WTC11 (cell line): ENCODE measurements around the gene CRYBG3. TPM values are rescaled to one million over a fixed set of nuclear protein-coding genes. Genes with fewer than 3 reads are reported as not detected.

Experiments
- ATF1 ChIP-seq: sonication (generic); formaldehyde crosslinking; IDR thresholded peaks from 2 replicates; pipeline ENCODE4 v1.8.1; 2023; ENCODE audit warnings: mild to moderate bottlenecking, moderate library complexity, missing genetic modification reagents
- CREB1 ChIP-seq: sonication (generic); formaldehyde crosslinking; IDR thresholded peaks from 2 replicates; pipeline ENCODE4 v1.8.0; 2023; ENCODE audit warnings: mild to moderate bottlenecking, missing genetic modification reagents
- ELF4 ChIP-seq: sonication (generic); formaldehyde crosslinking; IDR thresholded peaks from 2 replicates; pipeline ENCODE4 v1.8.1; 2022; ENCODE audit warnings: low read depth, mild to moderate bottlenecking, moderate library complexity, missing genetic modification reagents
- FOXK1 ChIP-seq: sonication (generic); formaldehyde crosslinking; IDR thresholded peaks from 2 replicates; pipeline ENCODE4 v1.8.0; 2022; ENCODE audit warnings: mild to moderate bottlenecking, moderate library complexity, missing genetic modification reagents
- JUN ChIP-seq: sonication (generic); formaldehyde crosslinking; IDR thresholded peaks from 2 replicates; pipeline ENCODE4 v1.8.0; 2023; ENCODE audit warnings: mild to moderate bottlenecking, missing genetic modification reagents
- NFYB ChIP-seq: sonication (generic); formaldehyde crosslinking; conservative IDR thresholded peaks from 2 replicates; pipeline ENCODE4 v1.8.0; 2022; ENCODE audit warnings: low read depth, missing genetic modification reagents
- NR1H2 ChIP-seq: sonication (generic); formaldehyde crosslinking; IDR thresholded peaks from 2 replicates; pipeline ENCODE4 v1.9.0; 2021; ENCODE audit warnings: mild to moderate bottlenecking, moderate library complexity, missing genetic modification reagents
- NR2C2 ChIP-seq: sonication (generic); formaldehyde crosslinking; IDR thresholded peaks from 2 replicates; pipeline ENCODE4 v1.8.0; 2022; ENCODE audit warnings: mild to moderate bottlenecking, missing genetic modification reagents
- OVOL2 ChIP-seq: fragments of 250-450 bp; sonication (Bioruptor Pico); IDR thresholded peaks from 2 replicates; pipeline ENCODE4 v1.9.0; 2021; ENCODE audit warnings: mild to moderate bottlenecking, borderline replicate concordance
- PRRX2 ChIP-seq: fragments of 250-450 bp; sonication (Bioruptor Pico); IDR thresholded peaks from 2 replicates; pipeline ENCODE4 v1.8.0; 2021; ENCODE audit warnings: mild to moderate bottlenecking
- SMAD3 ChIP-seq: sonication (generic); formaldehyde crosslinking; IDR thresholded peaks from 2 replicates; pipeline ENCODE4 v1.8.0; 2022; ENCODE audit warnings: missing genetic modification reagents, mild to moderate bottlenecking, borderline replicate concordance
- SOX15 ChIP-seq: fragments of 250-450 bp; sonication (Bioruptor Pico); IDR thresholded peaks from 2 replicates; pipeline ENCODE4 v1.9.0; 2021; ENCODE audit warnings: mild to moderate bottlenecking
- TEAD4 ChIP-seq: sonication (generic); formaldehyde crosslinking; IDR thresholded peaks from 2 replicates; pipeline ENCODE4 v1.8.0; 2022; ENCODE audit warnings: mild to moderate bottlenecking, missing genetic modification reagents
- TP53 ChIP-seq: sonication (generic); formaldehyde crosslinking; IDR thresholded peaks from 2 replicates; pipeline ENCODE4 v1.8.1; 2023; ENCODE audit warnings: mild to moderate bottlenecking, missing genetic modification reagents
- total RNA-seq: library from RNA; stranded (reverse); gene quantifications from 3 replicates; pipeline ENCODE4 v1.2.3, GENCODE V29; 2021
- TF ChIP-seq, protein P1 (sequence below): sonication (generic); formaldehyde crosslinking; IDR thresholded peaks from 2 replicates; pipeline ENCODE4 v1.8.0; 2022; ENCODE audit warnings: mild to moderate bottlenecking, missing genetic modification reagents
- TF ChIP-seq, protein P2 (sequence below): fragments of 200-600 bp; IDR thresholded peaks from 2 replicates; pipeline ENCODE4 v1.8.0; 2022; ENCODE audit warnings: antibody characterized with exemption
- TF ChIP-seq, protein P3 (sequence below): sonication (generic); formaldehyde crosslinking; IDR thresholded peaks from 2 replicates; pipeline ENCODE4 v1.8.1; 2023; ENCODE audit warnings: mild to moderate bottlenecking, missing genetic modification reagents, moderate library complexity
- TF ChIP-seq, protein P4 (sequence below): sonication (generic); formaldehyde crosslinking; IDR thresholded peaks from 2 replicates; pipeline ENCODE4 v1.8.1; 2022; ENCODE audit warnings: low read depth, mild to moderate bottlenecking, moderate library complexity, missing genetic modification reagents, borderline replicate concordance
- TF ChIP-seq, protein P5 (sequence below): sonication (generic); formaldehyde crosslinking; IDR thresholded peaks from 2 replicates; pipeline ENCODE4 v1.8.0; 2023; ENCODE audit warnings: mild to moderate bottlenecking, missing genetic modification reagents
- TF ChIP-seq, protein P6 (sequence below): fragments of 250-450 bp; sonication (Bioruptor Pico); IDR thresholded peaks from 2 replicates; pipeline ENCODE4 v1.9.0; 2021; ENCODE audit warnings: mild to moderate bottlenecking, borderline replicate concordance
- TF ChIP-seq, protein P7 (sequence below): sonication (generic); formaldehyde crosslinking; IDR thresholded peaks from 2 replicates; pipeline ENCODE4 v1.8.0; 2023; ENCODE audit warnings: missing genetic modification reagents, mild to moderate bottlenecking, borderline replicate concordance
- TF ChIP-seq, protein P8 (sequence below): sonication (generic); formaldehyde crosslinking; IDR thresholded peaks from 2 replicates; pipeline ENCODE4 v1.8.0; 2022; ENCODE audit warnings: mild to moderate bottlenecking, missing genetic modification reagents

The CRYBG3 gene
- total RNA-seq, 1 experiment from 2014 or later: 13.6 TPM

DNA sequence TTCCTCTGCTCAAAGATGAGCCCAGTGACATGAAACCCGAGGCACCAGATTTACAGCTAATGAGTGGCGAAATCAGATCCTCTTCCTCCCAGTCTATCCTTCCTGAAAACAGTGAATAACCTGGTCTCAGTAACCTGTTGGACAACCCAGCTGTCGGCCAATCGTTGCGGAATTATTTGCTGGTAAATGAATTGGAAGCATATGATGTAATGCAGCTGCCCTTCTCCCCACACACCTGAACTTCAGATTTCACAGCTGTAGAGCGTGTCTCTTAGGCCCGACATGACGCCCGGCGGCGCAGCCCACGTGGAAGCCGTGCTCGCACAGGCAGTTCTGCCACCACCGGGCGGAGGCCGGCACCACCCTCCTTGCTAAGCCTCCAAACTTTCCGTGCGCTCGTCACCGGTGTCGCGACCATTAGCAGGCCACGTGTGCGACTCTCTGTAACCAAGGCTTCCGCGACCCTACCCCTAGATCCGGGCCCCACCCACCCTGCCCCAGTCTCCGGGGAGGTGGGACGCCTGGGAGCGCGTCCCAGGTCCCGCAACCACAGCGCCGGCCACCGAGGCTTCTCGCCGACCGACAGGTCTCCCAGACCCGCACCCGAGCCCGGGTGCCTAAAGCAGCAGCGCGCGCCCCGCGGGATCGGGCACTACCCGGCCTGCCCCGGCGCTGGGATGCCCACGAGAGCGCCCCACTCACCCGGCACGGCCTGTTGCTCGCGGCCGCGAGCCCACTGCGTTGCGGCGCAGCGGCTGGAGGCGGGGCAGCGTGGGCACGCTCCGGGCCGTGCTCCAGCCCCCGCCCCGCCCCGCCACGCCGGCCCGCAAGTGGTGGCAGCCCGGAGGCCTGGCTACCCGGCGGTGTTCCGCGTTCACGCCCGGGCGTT is 150.1 kb downstream of the CRYBG3 start, which contains the start of gene RIOX2 (continued):
- TF ChIP-seq OVOL2 (CRISPR knock-in tag) (no peak), SMAD3 (CRISPR knock-in tag) (no peak), ELF4 (CRISPR knock-in tag) (no peak), NR1H2 (no peak), PRRX2 (CRISPR knock-in tag) (no peak), TP53 (CRISPR knock-in tag) (no peak), CREB1 (no peak), NR2C2 (CRISPR knock-in tag) (no peak), SOX15 (no peak), TEAD4 (CRISPR knock-in tag) (no peak), JUN (CRISPR knock-in tag) (0 out of 2 replicates have a peak, but pooled peaks have one; percentile 26), ATF1 (CRISPR knock-in tag) (no peak), FOXK1 (0 out of 2 replicates have a peak, but pooled peaks have one; percentile 29), NFYB (CRISPR knock-in tag) (0 out of 2 replicates have a peak, but pooled peaks have one; percentile 21)
- TF ChIP-seq, protein P1, sequence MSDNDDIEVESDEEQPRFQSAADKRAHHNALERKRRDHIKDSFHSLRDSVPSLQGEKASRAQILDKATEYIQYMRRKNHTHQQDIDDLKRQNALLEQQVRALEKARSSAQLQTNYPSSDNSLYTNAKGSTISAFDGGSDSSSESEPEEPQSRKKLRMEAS (CRISPR knock-in tag): peak; percentile 92
- TF ChIP-seq, protein P2, sequence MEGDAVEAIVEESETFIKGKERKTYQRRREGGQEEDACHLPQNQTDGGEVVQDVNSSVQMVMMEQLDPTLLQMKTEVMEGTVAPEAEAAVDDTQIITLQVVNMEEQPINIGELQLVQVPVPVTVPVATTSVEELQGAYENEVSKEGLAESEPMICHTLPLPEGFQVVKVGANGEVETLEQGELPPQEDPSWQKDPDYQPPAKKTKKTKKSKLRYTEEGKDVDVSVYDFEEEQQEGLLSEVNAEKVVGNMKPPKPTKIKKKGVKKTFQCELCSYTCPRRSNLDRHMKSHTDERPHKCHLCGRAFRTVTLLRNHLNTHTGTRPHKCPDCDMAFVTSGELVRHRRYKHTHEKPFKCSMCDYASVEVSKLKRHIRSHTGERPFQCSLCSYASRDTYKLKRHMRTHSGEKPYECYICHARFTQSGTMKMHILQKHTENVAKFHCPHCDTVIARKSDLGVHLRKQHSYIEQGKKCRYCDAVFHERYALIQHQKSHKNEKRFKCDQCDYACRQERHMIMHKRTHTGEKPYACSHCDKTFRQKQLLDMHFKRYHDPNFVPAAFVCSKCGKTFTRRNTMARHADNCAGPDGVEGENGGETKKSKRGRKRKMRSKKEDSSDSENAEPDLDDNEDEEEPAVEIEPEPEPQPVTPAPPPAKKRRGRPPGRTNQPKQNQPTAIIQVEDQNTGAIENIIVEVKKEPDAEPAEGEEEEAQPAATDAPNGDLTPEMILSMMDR: no peak
- TF ChIP-seq, protein P3, sequence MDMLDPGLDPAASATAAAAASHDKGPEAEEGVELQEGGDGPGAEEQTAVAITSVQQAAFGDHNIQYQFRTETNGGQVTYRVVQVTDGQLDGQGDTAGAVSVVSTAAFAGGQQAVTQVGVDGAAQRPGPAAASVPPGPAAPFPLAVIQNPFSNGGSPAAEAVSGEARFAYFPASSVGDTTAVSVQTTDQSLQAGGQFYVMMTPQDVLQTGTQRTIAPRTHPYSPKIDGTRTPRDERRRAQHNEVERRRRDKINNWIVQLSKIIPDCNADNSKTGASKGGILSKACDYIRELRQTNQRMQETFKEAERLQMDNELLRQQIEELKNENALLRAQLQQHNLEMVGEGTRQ (CRISPR knock-in tag): peak; percentile 41; the same call in 1 of the 2 replicates
- TF ChIP-seq, protein P4, sequence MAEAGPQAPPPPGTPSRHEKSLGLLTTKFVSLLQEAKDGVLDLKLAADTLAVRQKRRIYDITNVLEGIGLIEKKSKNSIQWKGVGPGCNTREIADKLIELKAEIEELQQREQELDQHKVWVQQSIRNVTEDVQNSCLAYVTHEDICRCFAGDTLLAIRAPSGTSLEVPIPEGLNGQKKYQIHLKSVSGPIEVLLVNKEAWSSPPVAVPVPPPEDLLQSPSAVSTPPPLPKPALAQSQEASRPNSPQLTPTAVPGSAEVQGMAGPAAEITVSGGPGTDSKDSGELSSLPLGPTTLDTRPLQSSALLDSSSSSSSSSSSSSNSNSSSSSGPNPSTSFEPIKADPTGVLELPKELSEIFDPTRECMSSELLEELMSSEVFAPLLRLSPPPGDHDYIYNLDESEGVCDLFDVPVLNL (CRISPR knock-in tag): no peak
- TF ChIP-seq, protein P5, sequence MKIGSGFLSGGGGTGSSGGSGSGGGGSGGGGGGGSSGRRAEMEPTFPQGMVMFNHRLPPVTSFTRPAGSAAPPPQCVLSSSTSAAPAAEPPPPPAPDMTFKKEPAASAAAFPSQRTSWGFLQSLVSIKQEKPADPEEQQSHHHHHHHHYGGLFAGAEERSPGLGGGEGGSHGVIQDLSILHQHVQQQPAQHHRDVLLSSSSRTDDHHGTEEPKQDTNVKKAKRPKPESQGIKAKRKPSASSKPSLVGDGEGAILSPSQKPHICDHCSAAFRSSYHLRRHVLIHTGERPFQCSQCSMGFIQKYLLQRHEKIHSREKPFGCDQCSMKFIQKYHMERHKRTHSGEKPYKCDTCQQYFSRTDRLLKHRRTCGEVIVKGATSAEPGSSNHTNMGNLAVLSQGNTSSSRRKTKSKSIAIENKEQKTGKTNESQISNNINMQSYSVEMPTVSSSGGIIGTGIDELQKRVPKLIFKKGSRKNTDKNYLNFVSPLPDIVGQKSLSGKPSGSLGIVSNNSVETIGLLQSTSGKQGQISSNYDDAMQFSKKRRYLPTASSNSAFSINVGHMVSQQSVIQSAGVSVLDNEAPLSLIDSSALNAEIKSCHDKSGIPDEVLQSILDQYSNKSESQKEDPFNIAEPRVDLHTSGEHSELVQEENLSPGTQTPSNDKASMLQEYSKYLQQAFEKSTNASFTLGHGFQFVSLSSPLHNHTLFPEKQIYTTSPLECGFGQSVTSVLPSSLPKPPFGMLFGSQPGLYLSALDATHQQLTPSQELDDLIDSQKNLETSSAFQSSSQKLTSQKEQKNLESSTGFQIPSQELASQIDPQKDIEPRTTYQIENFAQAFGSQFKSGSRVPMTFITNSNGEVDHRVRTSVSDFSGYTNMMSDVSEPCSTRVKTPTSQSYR (CRISPR knock-in tag): no peak
- TF ChIP-seq, protein P6, sequence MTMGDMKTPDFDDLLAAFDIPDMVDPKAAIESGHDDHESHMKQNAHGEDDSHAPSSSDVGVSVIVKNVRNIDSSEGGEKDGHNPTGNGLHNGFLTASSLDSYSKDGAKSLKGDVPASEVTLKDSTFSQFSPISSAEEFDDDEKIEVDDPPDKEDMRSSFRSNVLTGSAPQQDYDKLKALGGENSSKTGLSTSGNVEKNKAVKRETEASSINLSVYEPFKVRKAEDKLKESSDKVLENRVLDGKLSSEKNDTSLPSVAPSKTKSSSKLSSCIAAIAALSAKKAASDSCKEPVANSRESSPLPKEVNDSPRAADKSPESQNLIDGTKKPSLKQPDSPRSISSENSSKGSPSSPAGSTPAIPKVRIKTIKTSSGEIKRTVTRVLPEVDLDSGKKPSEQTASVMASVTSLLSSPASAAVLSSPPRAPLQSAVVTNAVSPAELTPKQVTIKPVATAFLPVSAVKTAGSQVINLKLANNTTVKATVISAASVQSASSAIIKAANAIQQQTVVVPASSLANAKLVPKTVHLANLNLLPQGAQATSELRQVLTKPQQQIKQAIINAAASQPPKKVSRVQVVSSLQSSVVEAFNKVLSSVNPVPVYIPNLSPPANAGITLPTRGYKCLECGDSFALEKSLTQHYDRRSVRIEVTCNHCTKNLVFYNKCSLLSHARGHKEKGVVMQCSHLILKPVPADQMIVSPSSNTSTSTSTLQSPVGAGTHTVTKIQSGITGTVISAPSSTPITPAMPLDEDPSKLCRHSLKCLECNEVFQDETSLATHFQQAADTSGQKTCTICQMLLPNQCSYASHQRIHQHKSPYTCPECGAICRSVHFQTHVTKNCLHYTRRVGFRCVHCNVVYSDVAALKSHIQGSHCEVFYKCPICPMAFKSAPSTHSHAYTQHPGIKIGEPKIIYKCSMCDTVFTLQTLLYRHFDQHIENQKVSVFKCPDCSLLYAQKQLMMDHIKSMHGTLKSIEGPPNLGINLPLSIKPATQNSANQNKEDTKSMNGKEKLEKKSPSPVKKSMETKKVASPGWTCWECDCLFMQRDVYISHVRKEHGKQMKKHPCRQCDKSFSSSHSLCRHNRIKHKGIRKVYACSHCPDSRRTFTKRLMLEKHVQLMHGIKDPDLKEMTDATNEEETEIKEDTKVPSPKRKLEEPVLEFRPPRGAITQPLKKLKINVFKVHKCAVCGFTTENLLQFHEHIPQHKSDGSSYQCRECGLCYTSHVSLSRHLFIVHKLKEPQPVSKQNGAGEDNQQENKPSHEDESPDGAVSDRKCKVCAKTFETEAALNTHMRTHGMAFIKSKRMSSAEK: no peak
- TF ChIP-seq, protein P7, sequence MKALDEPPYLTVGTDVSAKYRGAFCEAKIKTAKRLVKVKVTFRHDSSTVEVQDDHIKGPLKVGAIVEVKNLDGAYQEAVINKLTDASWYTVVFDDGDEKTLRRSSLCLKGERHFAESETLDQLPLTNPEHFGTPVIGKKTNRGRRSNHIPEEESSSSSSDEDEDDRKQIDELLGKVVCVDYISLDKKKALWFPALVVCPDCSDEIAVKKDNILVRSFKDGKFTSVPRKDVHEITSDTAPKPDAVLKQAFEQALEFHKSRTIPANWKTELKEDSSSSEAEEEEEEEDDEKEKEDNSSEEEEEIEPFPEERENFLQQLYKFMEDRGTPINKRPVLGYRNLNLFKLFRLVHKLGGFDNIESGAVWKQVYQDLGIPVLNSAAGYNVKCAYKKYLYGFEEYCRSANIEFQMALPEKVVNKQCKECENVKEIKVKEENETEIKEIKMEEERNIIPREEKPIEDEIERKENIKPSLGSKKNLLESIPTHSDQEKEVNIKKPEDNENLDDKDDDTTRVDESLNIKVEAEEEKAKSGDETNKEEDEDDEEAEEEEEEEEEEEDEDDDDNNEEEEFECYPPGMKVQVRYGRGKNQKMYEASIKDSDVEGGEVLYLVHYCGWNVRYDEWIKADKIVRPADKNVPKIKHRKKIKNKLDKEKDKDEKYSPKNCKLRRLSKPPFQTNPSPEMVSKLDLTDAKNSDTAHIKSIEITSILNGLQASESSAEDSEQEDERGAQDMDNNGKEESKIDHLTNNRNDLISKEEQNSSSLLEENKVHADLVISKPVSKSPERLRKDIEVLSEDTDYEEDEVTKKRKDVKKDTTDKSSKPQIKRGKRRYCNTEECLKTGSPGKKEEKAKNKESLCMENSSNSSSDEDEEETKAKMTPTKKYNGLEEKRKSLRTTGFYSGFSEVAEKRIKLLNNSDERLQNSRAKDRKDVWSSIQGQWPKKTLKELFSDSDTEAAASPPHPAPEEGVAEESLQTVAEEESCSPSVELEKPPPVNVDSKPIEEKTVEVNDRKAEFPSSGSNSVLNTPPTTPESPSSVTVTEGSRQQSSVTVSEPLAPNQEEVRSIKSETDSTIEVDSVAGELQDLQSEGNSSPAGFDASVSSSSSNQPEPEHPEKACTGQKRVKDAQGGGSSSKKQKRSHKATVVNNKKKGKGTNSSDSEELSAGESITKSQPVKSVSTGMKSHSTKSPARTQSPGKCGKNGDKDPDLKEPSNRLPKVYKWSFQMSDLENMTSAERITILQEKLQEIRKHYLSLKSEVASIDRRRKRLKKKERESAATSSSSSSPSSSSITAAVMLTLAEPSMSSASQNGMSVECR (CRISPR knock-in tag): no peak
- TF ChIP-seq, protein P8, sequence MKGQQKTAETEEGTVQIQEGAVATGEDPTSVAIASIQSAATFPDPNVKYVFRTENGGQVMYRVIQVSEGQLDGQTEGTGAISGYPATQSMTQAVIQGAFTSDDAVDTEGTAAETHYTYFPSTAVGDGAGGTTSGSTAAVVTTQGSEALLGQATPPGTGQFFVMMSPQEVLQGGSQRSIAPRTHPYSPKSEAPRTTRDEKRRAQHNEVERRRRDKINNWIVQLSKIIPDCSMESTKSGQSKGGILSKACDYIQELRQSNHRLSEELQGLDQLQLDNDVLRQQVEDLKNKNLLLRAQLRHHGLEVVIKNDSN (CRISPR knock-in tag): peak; percentile 41; the same call in 1 of the 2 replicates
